Central memory CD8-positive, alpha-beta T cell (primary cell): ENCODE results near the gene WFDC1.
"Not testable (repeated sequence)": the region's sequence is repeated elsewhere in the genome, so short reads cannot be mapped to it uniquely, and the experiment has no call there.

ENCODE experiments used
- ATAC-seq: fragments of 150-1000 bp; cut with Tn5 transposase; replicated peaks from 2 replicates; pipeline ENCODE4 v1.10.0; 2022; ENCODE audit warnings: mild to moderate bottlenecking, moderate FRiP score, moderate number of reproducible peaks; ENCODE audit not compliant: poor library complexity, severe bottlenecking; ENCODE audit errors: extremely low read depth
- DNase-seq, 2 donors: peaks; one replicate each; pipeline ENCODE4 v3.0.0; 2021; ENCODE audit warnings: low spot score in 2 of 2
- H3K27ac Mint-ChIP-seq: one replicate; pipeline ENCODE4 v1.8.0; 2022; ENCODE audit warnings: low read depth, mild to moderate bottlenecking, moderate library complexity, mixed read lengths
- H3K27me3 Mint-ChIP-seq: one replicate; pipeline ENCODE4 v1.8.0; 2022; ENCODE audit warnings: mixed read lengths
- H3K36me3 Mint-ChIP-seq: one replicate; pipeline ENCODE4 v1.8.0; 2022; ENCODE audit warnings: mild to moderate bottlenecking, moderate library complexity, mixed read lengths; ENCODE audit not compliant: insufficient read depth
- H3K4me1 Mint-ChIP-seq: one replicate; pipeline ENCODE4 v1.8.0; 2022; ENCODE audit warnings: mixed read lengths
- H3K4me3 Mint-ChIP-seq: one replicate; pipeline ENCODE4 v1.8.0; 2022; ENCODE audit warnings: mild to moderate bottlenecking, moderate library complexity, mixed read lengths
- H3K9me3 Mint-ChIP-seq: one replicate; pipeline ENCODE4 v1.8.0; 2022; ENCODE audit warnings: mixed read lengths

The WFDC1 gene

GRCh38 chr16:84329016-84329415 lies 34.3 kb downstream of the WFDC1 start:
- DNase-seq: no peak
- ATAC-seq: no peak
- no peaks in the 10 kb centered on the region for H3K36me3 Mint-ChIP-seq
- no peak overlapping the region for H3K4me3 Mint-ChIP-seq
- no peaks in the 10 kb centered on the region for H3K4me1 Mint-ChIP-seq
- H3K9me3 Mint-ChIP-seq: no peaks in the 10 kb centered on the region
- H3K27ac Mint-ChIP-seq: no peak overlapping the region
- peaks cover 18% of the 10 kb centered on the region for H3K27me3 Mint-ChIP-seq

- no peak overlapping the region for H3K27ac Mint-ChIP-seq
- DNase-seq (no peak), ATAC-seq (no peak)
- no peaks in the 10 kb centered on the region for H3K4me1 Mint-ChIP-seq
- peaks cover 20% of the 10 kb centered on the region for H3K27me3 Mint-ChIP-seq
- no peak overlapping the region for H3K4me3 Mint-ChIP-seq
- no peaks in the 10 kb centered on the region for H3K9me3 Mint-ChIP-seq
- no peaks in the 10 kb centered on the region for H3K36me3 Mint-ChIP-seq
Observed at GRCh38 chr16:84329843-84330684, 35.4 kb downstream of the WFDC1 start.

- H3K27me3 Mint-ChIP-seq: peaks cover 26% of the 10 kb centered on the region
- H3K4me3 Mint-ChIP-seq: no peak overlapping the region
- H3K36me3 Mint-ChIP-seq: no peaks in the 10 kb centered on the region
- no peak for DNase-seq
- H3K4me1 Mint-ChIP-seq: no peaks in the 10 kb centered on the region
- H3K9me3 Mint-ChIP-seq: peaks cover 4% of the 10 kb centered on the region
- ATAC-seq: no peak
- H3K27ac Mint-ChIP-seq: no peak overlapping the region
Observed at GRCh38 chr16:84330685-84331050, 36.0 kb downstream of the WFDC1 start.

- no peaks in the 10 kb centered on the region for H3K4me1 Mint-ChIP-seq
- H3K27ac Mint-ChIP-seq: no peak overlapping the region
- ATAC-seq (no peak), DNase-seq (no peak)
- H3K4me3 Mint-ChIP-seq: no peak overlapping the region
- H3K9me3 Mint-ChIP-seq: peaks cover 10% of the 10 kb centered on the region
- no peaks in the 10 kb centered on the region for H3K36me3 Mint-ChIP-seq
- H3K27me3 Mint-ChIP-seq: peaks cover 31% of the 10 kb centered on the region
Observed at GRCh38 chr16:84331998-84332780, 37.5 kb downstream of the WFDC1 start.

GRCh38 chr16:84332975-84333684 lies 38.5 kb downstream of the WFDC1 start:
- H3K9me3 Mint-ChIP-seq: peaks cover 14% of the 10 kb centered on the region
- ATAC-seq: no peak
- no peak overlapping the region for H3K27ac Mint-ChIP-seq
- no peak for DNase-seq
- H3K4me3 Mint-ChIP-seq: no peak overlapping the region
- H3K27me3 Mint-ChIP-seq: peaks cover 31% of the 10 kb centered on the region
- no peaks in the 10 kb centered on the region for H3K4me1 Mint-ChIP-seq
- no peaks in the 10 kb centered on the region for H3K36me3 Mint-ChIP-seq

GRCh38 chr16:84334058-84334457 lies 39.4 kb downstream of the WFDC1 start:
- Mint-ChIP-seq H3K9me3 (peaks cover 14% of the 10 kb centered on the region), H3K4me3 (no peak overlapping the region), H3K4me1 (no peaks in the 10 kb centered on the region), H3K27me3 (peaks cover 32% of the 10 kb centered on the region), H3K36me3 (no peaks in the 10 kb centered on the region), H3K27ac (no peak overlapping the region)
- ATAC-seq (no peak), DNase-seq (no peak)

- H3K9me3 Mint-ChIP-seq: peaks cover 14% of the 10 kb centered on the region
- no peak for ATAC-seq
- H3K27ac Mint-ChIP-seq: no peak overlapping the region
- DNase-seq: no peak
- H3K27me3 Mint-ChIP-seq: peaks cover 36% of the 10 kb centered on the region
- H3K4me1 Mint-ChIP-seq: no peaks in the 10 kb centered on the region
- H3K36me3 Mint-ChIP-seq: no peaks in the 10 kb centered on the region
- no peak overlapping the region for H3K4me3 Mint-ChIP-seq
Observed at GRCh38 chr16:84334482-84334881, 39.8 kb downstream of the WFDC1 start.

- ATAC-seq, H3K4me3 Mint-ChIP-seq, H3K27ac Mint-ChIP-seq, H3K4me1 Mint-ChIP-seq, H3K36me3 Mint-ChIP-seq, DNase-seq: not testable (repeated sequence)
- Mint-ChIP-seq H3K9me3 (peaks cover 14% of the 10 kb centered on the region), H3K27me3 (peaks cover 37% of the 10 kb centered on the region)
Observed at GRCh38 chr16:84337236-84337635, 42.6 kb downstream of the WFDC1 start.

- Mint-ChIP-seq H3K4me3 (no peak overlapping the region), H3K9me3 (peaks cover 14% of the 10 kb centered on the region), H3K36me3 (no peaks in the 10 kb centered on the region), H3K27ac (no peak overlapping the region), H3K4me1 (no peaks in the 10 kb centered on the region), H3K27me3 (peaks cover 37% of the 10 kb centered on the region)
- ATAC-seq (no peak), DNase-seq (no peak)
Observed at GRCh38 chr16:84339311-84339710, 44.6 kb downstream of the WFDC1 start.

GRCh38 chr16:84339766-84340165 lies 45.1 kb downstream of the WFDC1 start:
- Mint-ChIP-seq H3K4me3 (no peak overlapping the region), H3K9me3 (peaks cover 14% of the 10 kb centered on the region), H3K4me1 (no peaks in the 10 kb centered on the region), H3K27me3 (peaks cover 42% of the 10 kb centered on the region), H3K36me3 (no peaks in the 10 kb centered on the region), H3K27ac (no peak overlapping the region)
- no peak for ATAC-seq
- no peak for DNase-seq

GRCh38 chr16:84340325-84341040 lies 45.8 kb downstream of the WFDC1 start:
- DNase-seq: no peak
- no peak overlapping the region for H3K4me3 Mint-ChIP-seq
- no peak for ATAC-seq
- H3K4me1 Mint-ChIP-seq: no peaks in the 10 kb centered on the region
- no peaks in the 10 kb centered on the region for H3K36me3 Mint-ChIP-seq
- H3K27ac Mint-ChIP-seq: no peak overlapping the region
- peaks cover 42% of the 10 kb centered on the region for H3K27me3 Mint-ChIP-seq
- H3K9me3 Mint-ChIP-seq: peaks cover 13% of the 10 kb centered on the region
